NCI-H748 treated with DMSO at 0.1 percent for 48 hours (cell line): ENCODE measurements around the gene RTP4.
"Not testable (repeated sequence)": the region's sequence is repeated elsewhere in the genome, so short reads cannot be mapped to it uniquely, and the experiment has no call there.

ENCODE experiments used
- DNase-seq: peaks from one replicate; lab custom pipeline; 2025; lab: John Stamatoyannopoulos, UW

Gene RTP4

DNA sequence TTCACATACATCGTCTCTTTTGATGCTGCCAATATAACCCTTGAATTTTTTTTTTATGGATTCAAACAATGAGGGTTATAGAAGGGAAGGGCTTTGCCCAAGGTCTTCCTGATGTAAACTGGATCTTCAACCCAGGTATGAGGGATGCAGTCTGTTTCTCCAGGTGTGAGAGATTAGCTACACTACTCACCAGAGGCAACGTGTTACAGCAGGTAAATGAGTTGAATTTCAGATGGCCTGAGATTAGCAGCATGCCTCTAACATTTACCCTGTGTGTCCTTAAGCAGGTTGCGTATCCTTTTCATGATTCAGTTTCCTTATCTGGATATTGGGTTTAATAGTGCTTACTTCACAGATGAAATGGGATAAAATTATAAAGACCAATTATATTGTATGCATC is 1.9 kb downstream of the RTP4 start:
- DNase-seq = no peak

DNA sequence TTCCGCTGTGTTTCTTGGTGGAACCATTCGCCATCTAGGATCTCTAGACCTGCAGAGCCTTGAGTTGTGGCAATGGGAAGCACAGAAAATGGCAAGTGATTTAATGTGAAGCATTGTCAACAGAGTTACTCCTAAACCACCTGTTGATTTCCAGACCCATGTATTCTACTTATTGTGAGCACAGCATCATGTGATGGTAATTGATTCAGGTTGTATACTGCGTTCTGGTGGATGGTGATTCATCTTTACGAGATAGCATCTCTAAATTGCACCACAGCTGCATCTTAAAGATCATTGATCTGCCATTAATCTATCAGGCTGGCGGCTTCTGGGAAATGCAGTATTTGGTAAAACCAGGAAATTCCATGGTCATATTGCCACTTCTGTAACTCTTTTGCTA is 7.4 kb downstream of the RTP4 start:
- no peak for DNase-seq

DNA sequence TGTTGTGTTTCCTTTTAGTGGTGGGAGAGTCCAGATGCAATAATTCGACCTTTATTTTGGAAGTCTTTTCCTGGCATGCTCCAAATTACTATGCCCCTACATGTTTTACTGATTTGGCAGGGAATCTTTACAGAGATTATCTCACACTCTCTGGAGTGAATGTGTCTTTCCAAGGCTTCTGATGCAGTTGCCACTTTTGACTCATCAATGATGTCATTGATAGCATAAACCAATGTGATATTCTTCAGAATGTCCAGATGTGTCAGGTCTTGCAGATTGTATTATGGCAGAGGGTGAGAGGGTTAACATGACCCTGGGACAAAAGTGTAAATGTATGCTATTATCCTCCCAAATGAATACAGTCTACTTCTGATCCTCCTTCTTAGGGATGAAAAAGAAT is 9.7 kb downstream of the RTP4 start:
- no peak for DNase-seq

DNA sequence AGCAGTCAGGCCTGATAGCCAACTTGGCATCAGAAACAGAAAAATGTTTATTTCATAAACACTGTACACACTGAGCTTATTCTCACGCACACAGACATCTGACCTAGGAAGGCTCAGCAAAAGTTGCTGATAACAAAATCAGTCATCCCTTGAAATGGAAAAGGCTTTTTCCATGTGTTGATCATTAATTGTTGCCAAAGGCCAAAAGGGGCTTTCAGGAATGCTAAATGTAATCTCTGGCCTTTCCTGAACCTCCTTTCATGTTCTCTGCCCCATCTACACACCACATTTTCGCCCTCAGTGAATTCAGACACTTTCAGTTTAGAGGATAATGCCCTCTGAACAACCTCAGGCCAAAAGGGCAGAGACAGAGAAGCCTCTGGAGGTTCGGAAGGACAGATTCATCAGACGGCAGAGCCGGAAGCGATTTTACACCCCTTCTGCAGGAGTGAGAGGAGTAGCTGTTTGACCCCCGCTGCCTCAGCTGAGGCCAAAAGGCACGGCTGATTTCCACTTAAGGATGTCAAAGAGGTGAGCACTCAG is 14.5 kb downstream of the RTP4 start:
- DNase-seq = no peak

DNA sequence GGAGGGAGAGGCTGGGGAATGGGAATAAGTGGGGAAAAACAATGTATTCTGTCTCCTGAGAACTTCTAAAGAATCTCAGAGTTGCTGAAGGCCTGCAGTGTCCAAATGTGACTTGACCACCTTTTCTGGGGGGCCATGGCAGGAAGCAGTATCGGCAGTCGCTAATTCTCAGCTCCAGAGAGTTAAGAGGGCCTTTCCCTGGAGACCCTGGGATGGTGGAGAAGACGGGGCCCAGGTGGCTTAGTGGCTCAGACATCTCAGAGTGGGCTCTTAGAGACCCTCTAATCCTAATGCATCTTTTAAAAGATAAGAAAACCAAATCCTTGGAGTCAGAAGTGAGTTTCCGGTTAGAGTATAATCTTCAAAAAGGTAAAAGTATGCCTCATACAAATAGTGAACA is 15.1 kb downstream of the RTP4 start:
- DNase-seq = no peak

DNA sequence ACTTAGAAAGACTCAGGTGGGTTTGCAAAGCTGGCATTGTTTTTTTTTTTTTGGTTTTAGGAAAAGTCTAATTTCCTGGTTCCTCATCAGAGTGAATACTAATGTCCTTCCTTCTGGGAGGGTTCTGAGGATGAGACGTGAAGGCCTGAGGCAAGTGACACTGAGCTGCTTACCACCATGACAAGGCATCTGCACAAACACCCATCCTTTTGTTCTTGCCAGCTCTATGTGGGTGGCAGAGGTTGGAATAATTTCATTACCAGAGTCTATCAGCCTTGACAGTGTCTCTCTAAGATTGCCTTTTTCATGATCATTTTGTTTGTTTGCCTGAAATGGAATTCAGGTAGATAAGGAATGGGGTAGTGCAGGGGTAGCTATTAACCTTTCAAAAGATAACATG is 17.1 kb downstream of the RTP4 start:
- no peak for DNase-seq

DNA sequence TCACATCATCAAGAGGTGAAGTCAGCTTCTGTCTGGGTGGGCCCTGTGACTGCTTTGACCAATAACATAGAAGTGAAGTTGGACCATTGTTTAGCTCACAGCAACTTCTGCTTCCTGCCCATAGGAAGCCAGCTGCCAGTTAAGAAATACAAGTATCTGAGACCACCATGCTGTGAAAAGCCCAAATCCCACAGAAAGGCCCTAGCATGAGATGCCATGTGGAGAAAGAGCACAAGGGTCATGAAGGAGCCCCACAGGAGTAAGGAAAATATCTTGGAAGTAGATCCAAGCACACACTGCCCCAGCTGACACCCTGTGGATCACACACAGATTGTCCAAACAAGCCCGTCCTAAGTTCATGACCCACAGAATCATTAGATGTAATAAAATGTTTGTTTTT is 28.5 kb downstream of the RTP4 start:
- no peak for DNase-seq

DNA sequence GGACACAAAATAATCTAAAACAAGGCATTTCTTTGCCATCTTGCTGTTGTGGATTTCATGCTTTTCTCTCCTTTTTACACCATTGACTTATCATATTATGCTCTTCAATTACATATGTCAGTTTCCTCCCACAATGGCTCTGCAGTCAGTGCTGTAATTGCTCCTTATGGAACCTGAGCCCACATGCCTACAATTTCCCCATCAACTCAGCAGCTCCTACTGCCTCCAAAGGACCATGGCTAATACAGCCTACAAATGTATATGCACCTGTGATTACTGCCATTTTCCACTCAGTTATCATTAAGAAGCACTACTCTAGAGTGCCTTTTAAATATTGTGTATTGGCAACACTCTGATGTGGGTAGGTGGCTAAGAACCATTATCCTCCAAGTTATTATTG is 30.8 kb downstream of the RTP4 start:
- DNase-seq = no peak

DNA sequence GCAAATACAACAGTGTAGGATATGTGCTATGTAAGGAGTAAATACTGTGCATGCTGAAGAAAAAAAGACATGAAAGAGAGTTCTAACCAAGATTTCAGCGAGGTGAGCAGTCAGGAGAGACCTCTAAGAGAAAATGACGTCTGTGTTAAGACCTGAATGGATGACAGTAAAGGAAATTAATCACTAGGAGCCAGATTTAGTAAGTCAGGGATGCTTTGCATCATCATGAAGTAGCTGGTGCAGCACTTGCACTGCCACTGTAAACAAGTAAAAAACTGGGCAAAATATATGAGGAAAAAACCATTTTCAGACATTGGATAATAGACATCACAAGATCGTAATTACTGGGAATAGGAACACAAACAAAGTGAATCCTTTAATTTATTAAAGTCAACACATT is 32.6 kb downstream of the RTP4 start:
- no peak for DNase-seq

DNA sequence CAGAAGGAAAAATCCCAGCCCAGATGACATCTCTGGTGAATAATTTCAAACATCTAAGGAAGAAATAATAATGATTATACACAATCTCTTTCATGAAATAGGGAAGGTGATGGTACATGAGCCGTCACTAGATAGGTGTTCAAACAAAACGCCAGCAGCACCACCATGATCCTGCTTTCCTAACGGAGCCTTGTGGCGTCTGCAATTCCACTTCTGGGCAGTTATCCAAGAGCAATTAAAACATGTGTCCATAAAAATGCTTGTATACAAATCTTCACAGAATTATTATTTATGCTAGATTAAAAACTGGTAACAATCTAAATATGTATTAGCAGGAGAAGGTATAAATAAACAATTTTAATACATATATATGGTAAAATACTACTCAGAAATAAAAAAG is 33.7 kb downstream of the RTP4 start:
- DNase-seq = no peak

DNA sequence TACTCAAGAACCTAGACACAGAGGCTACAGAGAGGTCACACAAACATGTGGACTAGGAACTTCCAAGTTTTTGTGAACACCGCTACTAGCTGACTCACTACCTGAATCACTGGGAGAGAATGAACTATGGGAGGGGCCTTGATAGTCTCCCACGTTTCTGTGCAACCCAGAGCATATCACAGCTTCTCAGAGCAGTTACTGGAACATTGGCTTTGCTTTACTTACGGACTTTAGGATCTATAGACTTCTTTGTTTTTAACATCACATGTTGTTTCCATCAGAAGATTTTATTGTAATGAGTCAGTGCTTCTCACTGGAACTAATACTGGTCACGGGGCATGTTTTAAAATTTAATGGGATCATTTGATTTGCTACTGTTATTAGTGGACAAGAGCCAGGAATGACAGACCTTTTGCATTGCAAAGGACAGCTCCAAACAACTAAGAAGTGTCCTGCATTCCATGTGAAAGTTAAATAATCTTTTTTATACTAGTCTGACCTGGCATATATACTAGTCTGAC is 35.6 kb downstream of the RTP4 start:
- DNase-seq = no peak

DNA sequence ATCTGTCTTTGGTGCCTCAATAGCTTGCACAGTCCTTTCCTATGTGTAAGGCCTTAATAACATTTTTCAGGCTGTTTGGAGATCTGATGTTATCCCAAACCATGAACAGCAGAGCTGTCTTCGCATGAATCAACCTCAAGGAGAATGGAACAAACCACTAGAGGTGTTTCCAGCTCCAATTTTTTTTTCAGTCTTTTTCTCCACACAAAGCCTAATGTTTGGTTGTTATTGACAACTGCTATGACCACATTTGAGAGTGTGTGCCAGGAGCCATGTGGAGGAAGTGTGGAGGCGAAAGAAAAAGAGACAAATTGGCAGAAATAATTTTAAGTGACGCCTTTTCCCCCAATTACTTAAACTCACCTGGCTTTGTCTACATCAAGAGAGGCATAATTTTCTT is 38.7 kb downstream of the RTP4 start:
- DNase-seq = no peak

DNA sequence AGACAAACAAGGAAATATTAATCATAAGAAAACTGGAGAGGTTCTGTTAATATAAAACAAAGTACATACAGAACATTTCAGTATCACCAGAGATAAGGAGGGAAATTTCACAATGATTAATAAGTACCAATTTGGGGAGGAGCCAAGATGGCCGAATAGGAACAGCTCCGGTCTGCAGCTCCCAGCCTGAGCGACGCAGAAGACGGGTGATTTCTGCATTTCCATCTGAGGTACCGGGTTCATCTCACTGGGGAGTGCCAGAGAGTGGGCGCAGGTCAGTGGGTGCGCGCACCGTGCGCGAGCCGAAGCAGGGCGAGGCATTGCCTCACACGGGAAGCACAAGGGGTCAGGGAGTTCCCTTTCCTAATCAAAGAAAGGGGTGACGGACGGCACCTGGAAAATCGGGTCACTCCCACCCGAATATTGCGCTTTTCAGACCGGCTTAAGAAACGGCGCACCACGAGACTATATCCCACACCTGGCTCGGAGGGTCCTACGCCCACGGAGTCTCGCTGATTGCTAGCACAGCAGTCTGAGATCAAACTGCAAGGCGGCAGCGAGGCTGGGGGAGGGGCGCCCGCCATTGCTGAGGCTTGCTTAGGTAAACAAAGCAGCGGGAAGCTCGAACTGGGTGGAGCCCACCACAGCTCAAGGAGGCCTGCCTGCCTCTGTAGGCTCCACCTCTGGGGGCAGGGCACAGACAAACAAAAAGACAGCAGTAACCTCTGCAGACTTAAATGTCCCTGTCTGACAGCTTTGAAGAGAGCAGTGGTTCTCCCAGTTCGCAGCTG is 44.0 kb downstream of the RTP4 start:
- DNase-seq = not testable (repeated sequence)
